ENCODE results near the gene ATP6V0A1. TPM values are rescaled to one million over a fixed set of nuclear protein-coding genes. Genes with fewer than 3 reads are reported as not detected.

ATP6V0A1 gene
- polyA plus RNA-seq, 1 donor from 2014 or later, result 92.1 TPM

GRCh38 chr17:42521666-42522262 lies 63.1 kb downstream of the ATP6V0A1 start:
- H3K9me2 ChIP-seq (ENCODE audit: insufficient read depth, low read length), result no peaks in the 10 kb centered on the region
- H4K20me1 ChIP-seq (ENCODE audit: insufficient read depth), result no peaks in the 10 kb centered on the region
- no peak overlapping the region for H2AFZ ChIP-seq (ENCODE audit: low read depth, low read length)
- H3K79me2 ChIP-seq (replicated peaks; ENCODE audit: insufficient read depth, low read length), result no peaks in the 10 kb centered on the region
- H3K36me3 ChIP-seq (ENCODE audit: insufficient read depth, low read length), result no peaks in the 10 kb centered on the region
- H3K4me2 ChIP-seq (ENCODE audit: low read length), result no peak overlapping the region
- H3K9ac ChIP-seq (ENCODE audit: low read length), result no peak overlapping the region
- H3K9me3 ChIP-seq (ENCODE audit: low read length), result no peaks in the 10 kb centered on the region
- H3K27ac ChIP-seq (ENCODE audit: low read length), result no peak overlapping the region
- H3K4me3 ChIP-seq (ENCODE audit: low read length), result no peak overlapping the region
- no peaks in the 10 kb centered on the region for H3F3A ChIP-seq (ENCODE audit: insufficient read depth, low read length, poor library complexity, severe bottlenecking)
- no peaks in the 10 kb centered on the region for H3K27me3 ChIP-seq (ENCODE audit: insufficient read depth, low read depth, low read length)
- TF ChIP-seq CTCF (IDR thresholded peaks at IDR 0.05; ENCODE audit: poor library complexity, severe bottlenecking) (no peak), SMC3 (conservative IDR thresholded peaks at IDR 0.05; ENCODE audit: poor library complexity) (no peak), TAF1 (IDR thresholded peaks at IDR 0.05; ENCODE audit: low read depth) (no peak)

GRCh38 chr17:42522263-42522790 lies 63.6 kb downstream of the ATP6V0A1 start:
- Histone ChIP-seq H3K9me3 (ENCODE audit: low read length) (no peaks in the 10 kb centered on the region), H3K27ac (ENCODE audit: low read length) (no peak overlapping the region), H3K4me3 (ENCODE audit: low read length) (no peak overlapping the region), H3K4me2 (ENCODE audit: low read length) (no peak overlapping the region), H3F3A (ENCODE audit: insufficient read depth, low read length, poor library complexity, severe bottlenecking) (no peaks in the 10 kb centered on the region), H2AFZ (ENCODE audit: low read depth, low read length) (no peak overlapping the region), H3K27me3 (ENCODE audit: insufficient read depth, low read depth, low read length) (no peaks in the 10 kb centered on the region), H3K79me2 (replicated peaks; ENCODE audit: insufficient read depth, low read length) (no peaks in the 10 kb centered on the region), H4K20me1 (ENCODE audit: insufficient read depth) (no peaks in the 10 kb centered on the region), H3K36me3 (ENCODE audit: insufficient read depth, low read length) (no peaks in the 10 kb centered on the region), H3K9me2 (ENCODE audit: insufficient read depth, low read length) (no peaks in the 10 kb centered on the region), H3K9ac (ENCODE audit: low read length) (no peak overlapping the region)
- TF ChIP-seq CTCF (IDR thresholded peaks at IDR 0.05; ENCODE audit: poor library complexity, severe bottlenecking), result no peak
- TF ChIP-seq POLR2AphosphoS5 (IDR thresholded peaks at IDR 0.05), result no peak
- no peak for TF ChIP-seq EZH2 (IDR thresholded peaks at IDR 0.05; ENCODE audit: borderline replicate concordance, insufficient read depth, low read length, poor library complexity, severe bottlenecking)
- TF ChIP-seq MXI1 (conservative IDR thresholded peaks at IDR 0.05; ENCODE audit: poor library complexity, severe bottlenecking), result no peak
- TF ChIP-seq SMC3 (conservative IDR thresholded peaks at IDR 0.05; ENCODE audit: poor library complexity), result no peak
- no peak for TF ChIP-seq EP300 (conservative IDR thresholded peaks at IDR 0.05; ENCODE audit: poor library complexity, severe bottlenecking)
- no peak for TF ChIP-seq RAD21 (conservative IDR thresholded peaks at IDR 0.05)
- no peak for TF ChIP-seq TAF1 (IDR thresholded peaks at IDR 0.05; ENCODE audit: low read depth)
- TF ChIP-seq REST (IDR thresholded peaks at IDR 0.05; ENCODE audit: borderline replicate concordance), result no peak

Measured in neural cell (in vitro differentiated cells).